HG03039 (cell line): Measurements from ENCODE around the gene SLC10A4.
A peak's percentile ranks its signal among the peaks of the same experiment; 100 is the strongest.

Experiments
- ATAC-seq: cut with Tn5 transposase; IDR thresholded peaks from one replicate; pipeline ENCODE4 v1.9.1; 2021; ENCODE audit warnings: mild to moderate bottlenecking, moderate library complexity; ENCODE audit not compliant: unreplicated experiment

SLC10A4 gene

GRCh38 chr4:48484494-48485168 lies 1.5 kb downstream of the SLC10A4 start:
- no peak for ATAC-seq

- no peak for ATAC-seq
These were observed 6.5 kb downstream of the SLC10A4 start for GRCh38 chr4:48489683-48490011.

GRCh38 chr4:48490012-48490679 lies 7.0 kb downstream of the SLC10A4 start, which contains the start of gene ZAR1:
TSS of gene ZAR1 (plus strand) at chr4:48490252. CDS start at chr4:48490292, 40 bp downstream.
- ATAC-seq = no peak

GRCh38 chr4:48490680-48491513 lies 7.8 kb downstream of the SLC10A4 start:
- ATAC-seq = no peak

- no peak for ATAC-seq
These were observed 8.5 kb downstream of the SLC10A4 start for GRCh38 chr4:48491514-48492176.

- no peak for ATAC-seq
These were observed 10.4 kb downstream of the SLC10A4 start for GRCh38 chr4:48493452-48494100.

GRCh38 chr4:48495941-48496340 lies 12.8 kb downstream of the SLC10A4 start:
- ATAC-seq = no peak

GRCh38 chr4:48498895-48499294 lies 15.8 kb downstream of the SLC10A4 start:
- ATAC-seq = no peak

GRCh38 chr4:48499551-48500066 lies 16.5 kb downstream of the SLC10A4 start:
- ATAC-seq = peak; percentile 59

GRCh38 chr4:48503233-48504025 lies 20.3 kb downstream of the SLC10A4 start:
- no peak for ATAC-seq

GRCh38 chr4:48504026-48504330 lies 20.8 kb downstream of the SLC10A4 start:
- ATAC-seq = no peak

- no peak for ATAC-seq
These were observed 21.2 kb downstream of the SLC10A4 start for GRCh38 chr4:48504352-48504751.

- no peak for ATAC-seq
These were observed 23.6 kb downstream of the SLC10A4 start for GRCh38 chr4:48506716-48507115.

GRCh38 chr4:48509543-48509942 lies 26.4 kb downstream of the SLC10A4 start:
- ATAC-seq = no peak

GRCh38 chr4:48518143-48518542 lies 35.0 kb downstream of the SLC10A4 start:
- ATAC-seq = no peak

GRCh38 chr4:48526406-48526805 lies 43.3 kb downstream of the SLC10A4 start:
- ATAC-seq = no peak

GRCh38 chr4:48538358-48538757 lies 55.2 kb downstream of the SLC10A4 start:
- ATAC-seq = no peak
